Measurements from ENCODE around the gene LEFTY1.
A peak's percentile ranks its signal among the peaks of the same experiment; 100 is the strongest.

The LEFTY1 gene

GRCh38 chr1:225871359-225872074 is 17.4 kb downstream of the LEFTY1 start:
- DNase-seq (ENCODE audit: low spot score): no peak

- no peak for DNase-seq (ENCODE audit: low spot score)
These were observed 18.0 kb downstream of the LEFTY1 start for GRCh38 chr1:225870911-225871310.

GRCh38 chr1:225868631-225869330 is 20.2 kb downstream of the LEFTY1 start:
- DNase-seq (ENCODE audit: low spot score): no peak

- DNase-seq (ENCODE audit: low spot score): no peak
These were observed 22.0 kb downstream of the LEFTY1 start for GRCh38 chr1:225866981-225867380.

GRCh38 chr1:225866061-225866837 is 22.7 kb downstream of the LEFTY1 start:
- DNase-seq (ENCODE audit: low spot score): peak; percentile 71

GRCh38 chr1:225865514-225865913 is 23.4 kb downstream of the LEFTY1 start:
- no peak for DNase-seq (ENCODE audit: low spot score)

GRCh38 chr1:225863167-225863566 is 25.8 kb downstream of the LEFTY1 start:
- no peak for DNase-seq (ENCODE audit: low spot score)

- no peak for DNase-seq (ENCODE audit: low spot score)
These were observed 26.4 kb downstream of the LEFTY1 start for GRCh38 chr1:225862581-225862950.

GRCh38 chr1:225861834-225862580 is 26.9 kb downstream of the LEFTY1 start:
- DNase-seq (ENCODE audit: low spot score): no peak

GRCh38 chr1:225860876-225861441 is 28.0 kb downstream of the LEFTY1 start:
- DNase-seq (ENCODE audit: low spot score): no peak

- DNase-seq (ENCODE audit: low spot score): no peak
These were observed 28.8 kb downstream of the LEFTY1 start for GRCh38 chr1:225860107-225860506.

- DNase-seq (ENCODE audit: low spot score): no peak
These were observed 29.8 kb downstream of the LEFTY1 start for GRCh38 chr1:225859151-225859550.

GRCh38 chr1:225857256-225857655 is 31.7 kb downstream of the LEFTY1 start:
- DNase-seq (ENCODE audit: low spot score): no peak

GRCh38 chr1:225855503-225856300 is 33.2 kb downstream of the LEFTY1 start:
- no peak for DNase-seq (ENCODE audit: low spot score)

GRCh38 chr1:225853441-225853840 is 35.5 kb downstream of the LEFTY1 start:
- no peak for DNase-seq (ENCODE audit: low spot score)

- DNase-seq (ENCODE audit: low spot score): no peak
These were observed 36.4 kb downstream of the LEFTY1 start for GRCh38 chr1:225852413-225853124.

- no peak for DNase-seq (ENCODE audit: low spot score)
These were observed 37.1 kb downstream of the LEFTY1 start for GRCh38 chr1:225851805-225852204.

GRCh38 chr1:225850370-225850769 is 38.6 kb downstream of the LEFTY1 start:
- DNase-seq (ENCODE audit: low spot score): no peak

- no peak for DNase-seq (ENCODE audit: low spot score)
These were observed 39.0 kb downstream of the LEFTY1 start for GRCh38 chr1:225849925-225850324.
